Erythroblast (primary cell): ENCODE results near the gene NF1.

Experiments
- GATA1 ChIP-seq: IDR thresholded peaks from 2 replicates; pipeline ENCODE4 v1.6.1; 2011; ENCODE audit warnings: low read depth, mild to moderate bottlenecking, control low read depth, low read length, moderate library complexity
- POLR2A ChIP-seq: IDR thresholded peaks from 2 replicates; pipeline ENCODE4 v1.6.1; 2011; ENCODE audit warnings: mild to moderate bottlenecking, low read length

DNA sequence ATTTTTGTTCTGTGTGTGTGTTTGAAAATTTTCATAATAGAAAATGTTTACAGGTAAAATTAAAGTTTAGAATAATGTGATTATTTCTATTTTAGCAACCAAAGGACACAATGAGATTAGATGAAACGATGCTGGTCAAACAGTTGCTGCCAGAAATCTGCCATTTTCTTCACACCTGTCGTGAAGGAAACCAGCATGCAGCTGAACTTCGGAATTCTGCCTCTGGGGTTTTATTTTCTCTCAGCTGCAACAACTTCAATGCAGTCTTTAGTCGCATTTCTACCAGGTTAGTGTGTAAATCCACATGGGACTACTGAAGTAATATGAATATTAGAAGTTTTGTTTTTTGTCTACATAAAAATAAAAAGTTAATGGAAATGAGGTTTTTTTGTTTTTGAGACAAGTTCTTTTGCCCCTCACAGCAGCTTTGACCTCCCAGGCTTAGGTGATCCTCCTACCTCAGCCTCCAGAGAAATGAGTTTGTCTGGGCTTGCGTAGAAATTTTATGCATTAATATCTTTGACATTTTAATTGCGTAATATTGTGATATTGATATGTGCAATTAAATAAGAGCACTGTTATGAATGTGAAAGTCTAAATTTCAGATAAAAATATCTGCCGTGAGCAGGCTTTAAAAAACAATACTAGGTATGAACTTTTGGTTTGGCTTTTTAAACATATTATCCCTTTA is 68.5 kb downstream of the NF1 start:
- TF ChIP-seq POLR2A (no peak), GATA1 (no peak)
